ENCODE results near the gene UNC13B. TPM values are rescaled to one million over a fixed set of nuclear protein-coding genes. Genes with fewer than 3 reads are reported as not detected.
"Not testable (repeated sequence)": the region's sequence is repeated elsewhere in the genome, so short reads cannot be mapped to it uniquely, and the experiment has no call there.

Gene UNC13B
- total RNA-seq, 1 donor from 2014 or later = 111 TPM

- H3K9me3 Mint-ChIP-seq (ENCODE audit: low read depth) = peaks cover 7% of the 10 kb centered on the region
- no peak for TF ChIP-seq CTCF (IDR thresholded peaks at IDR 0.05; ENCODE audit: unreplicated experiment)
- H3K36me3 Mint-ChIP-seq (ENCODE audit: insufficient read depth) = peaks cover 25% of the 10 kb centered on the region
- no peak overlapping the region for H3K4me3 Mint-ChIP-seq (ENCODE audit: low read depth)
- no peak overlapping the region for H3K27ac Mint-ChIP-seq
- H3K4me1 Mint-ChIP-seq (ENCODE audit: low read depth) = no peaks in the 10 kb centered on the region
- no peaks in the 10 kb centered on the region for H3K27me3 Mint-ChIP-seq
- no peak for DNase-seq (ENCODE audit: low spot score, unreplicated experiment)
Measured at GRCh38 chr9:35407846-35408245, 246.0 kb downstream of the UNC13B start.

- Mint-ChIP-seq H3K9me3 (ENCODE audit: low read depth) (peaks cover 10% of the 10 kb centered on the region), H3K36me3 (ENCODE audit: insufficient read depth) (peaks cover 18% of the 10 kb centered on the region)
- not testable (repeated sequence) for H3K4me1 Mint-ChIP-seq (ENCODE audit: low read depth); H3K27me3 Mint-ChIP-seq; H3K4me3 Mint-ChIP-seq (ENCODE audit: low read depth); H3K27ac Mint-ChIP-seq; DNase-seq (ENCODE audit: low spot score, unreplicated experiment)
Measured at GRCh38 chr9:35409434-35409833, 247.6 kb downstream of the UNC13B start.

- TF ChIP-seq CTCF (IDR thresholded peaks at IDR 0.05; ENCODE audit: unreplicated experiment) = no peak
- Mint-ChIP-seq H3K27me3 (no peaks in the 10 kb centered on the region), H3K36me3 (ENCODE audit: insufficient read depth) (peaks cover 15% of the 10 kb centered on the region), H3K27ac (no peak overlapping the region), H3K4me1 (ENCODE audit: low read depth) (peaks cover 8% of the 10 kb centered on the region), H3K9me3 (ENCODE audit: low read depth) (peaks cover 21% of the 10 kb centered on the region), H3K4me3 (ENCODE audit: low read depth) (no peak overlapping the region)
- DNase-seq (ENCODE audit: low spot score, unreplicated experiment) = no peak
Measured at GRCh38 chr9:35414889-35415288, 253.1 kb downstream of the UNC13B start.

- peaks cover 15% of the 10 kb centered on the region for H3K36me3 Mint-ChIP-seq (ENCODE audit: insufficient read depth)
- H3K27me3 Mint-ChIP-seq = no peaks in the 10 kb centered on the region
- peak; percentile 39 for TF ChIP-seq CTCF (IDR thresholded peaks at IDR 0.05; ENCODE audit: unreplicated experiment)
- DNase-seq (ENCODE audit: low spot score, unreplicated experiment) = no peak
- H3K27ac Mint-ChIP-seq = peak overlapping the region; percentile 2
- peaks cover 8% of the 10 kb centered on the region for H3K4me1 Mint-ChIP-seq (ENCODE audit: low read depth)
- no peak overlapping the region for H3K4me3 Mint-ChIP-seq (ENCODE audit: low read depth)
- peaks cover 25% of the 10 kb centered on the region for H3K9me3 Mint-ChIP-seq (ENCODE audit: low read depth)
Measured at GRCh38 chr9:35415402-35416097, 253.7 kb downstream of the UNC13B start.

GRCh38 chr9:35416098-35416427, 254.3 kb downstream of the UNC13B start:
- no peak for DNase-seq (ENCODE audit: low spot score, unreplicated experiment)
- peaks cover 17% of the 10 kb centered on the region for H3K36me3 Mint-ChIP-seq (ENCODE audit: insufficient read depth)
- H3K4me3 Mint-ChIP-seq (ENCODE audit: low read depth) = no peak overlapping the region
- no peak for TF ChIP-seq CTCF (IDR thresholded peaks at IDR 0.05; ENCODE audit: unreplicated experiment)
- no peaks in the 10 kb centered on the region for H3K27me3 Mint-ChIP-seq
- H3K4me1 Mint-ChIP-seq (ENCODE audit: low read depth) = peaks cover 8% of the 10 kb centered on the region
- H3K27ac Mint-ChIP-seq = peak overlapping the region; percentile 2
- H3K9me3 Mint-ChIP-seq (ENCODE audit: low read depth) = peaks cover 29% of the 10 kb centered on the region

GRCh38 chr9:35422346-35422745, 260.5 kb downstream of the UNC13B start:
- TF ChIP-seq CTCF (IDR thresholded peaks at IDR 0.05; ENCODE audit: unreplicated experiment) = no peak
- DNase-seq (ENCODE audit: low spot score, unreplicated experiment) = no peak
- H3K36me3 Mint-ChIP-seq (ENCODE audit: insufficient read depth) = peaks cover 13% of the 10 kb centered on the region
- H3K9me3 Mint-ChIP-seq (ENCODE audit: low read depth) = peaks cover 40% of the 10 kb centered on the region
- H3K27ac Mint-ChIP-seq = no peak overlapping the region
- no peak overlapping the region for H3K4me3 Mint-ChIP-seq (ENCODE audit: low read depth)
- H3K4me1 Mint-ChIP-seq (ENCODE audit: low read depth) = peaks cover 16% of the 10 kb centered on the region
- no peaks in the 10 kb centered on the region for H3K27me3 Mint-ChIP-seq
